CD4-positive, alpha-beta T cell (primary cell): Measurements from ENCODE around the gene LSM5. TPM values are rescaled to one million over a fixed set of nuclear protein-coding genes. Genes with fewer than 3 reads are reported as not detected.

Source experiments
- ATAC-seq: fragments of 200-7000 bp; cut with Tn5 transposase; one replicate; pipeline ENCODE4 v1.10.0; 2022; ENCODE audit warnings: mild to moderate bottlenecking; ENCODE audit not compliant: poor library complexity
- CTCF ChIA-PET: fragments of 350-600 bp; sonication (Branson Sonifier 250); formaldehyde crosslinking; loops from one replicate; lab custom pipeline; 2021; ENCODE audit warnings: antibody characterized with exemption, inconsistent platforms; lab: Charles Lee
- POLR2A ChIA-PET: fragments of 350-600 bp; sonication (Branson Sonifier 250); formaldehyde crosslinking; loops from one replicate; lab custom pipeline; 2021; ENCODE audit warnings: antibody characterized with exemption, inconsistent platforms; lab: Charles Lee
- DNase-seq, 14 experiments: peaks; one replicate each; pipeline ENCODE4 v3.0.0-alpha.2; 2013 to 2020; ENCODE audit warnings: mixed read lengths in 2 of 14
- H3K27ac ChIP-seq, 2 donors: one replicate each; pipeline versions ENCODE4 v1.5.1 to v1.7.0; 2013; ENCODE audit warnings: low read length in 2 of 2, low read depth in 1 of 2, mild to moderate bottlenecking in 1 of 2
- H3K27me3 ChIP-seq, 2 experiments: 1 replicate in 1 of 2; 2 replicates in 1 of 2; pipeline versions ENCODE4 v1.6.1 to v1.7.0; 2013; ENCODE audit warnings: low read length in 2 of 2, control low read depth in 1 of 2, mild to moderate bottlenecking in 1 of 2, moderate library complexity in 1 of 2; ENCODE audit not compliant: insufficient read depth in 2 of 2, control insufficient read depth in 1 of 2
- H3K36me3 ChIP-seq: one replicate; pipeline ENCODE4 v1.6.1; 2013; ENCODE audit warnings: low read length, control low read depth; ENCODE audit not compliant: insufficient read depth
- H3K4me1 ChIP-seq: one replicate; pipeline ENCODE4 v1.6.1; 2013; ENCODE audit warnings: low read length, control low read depth; ENCODE audit not compliant: insufficient read depth
- H3K4me3 ChIP-seq: one replicate; pipeline ENCODE4 v1.5.1; 2013; ENCODE audit warnings: mild to moderate bottlenecking, low read length, moderate library complexity
- H3K9me3 ChIP-seq, 2 experiments: 1 replicate in 1 of 2; 2 replicates in 1 of 2; pipeline versions ENCODE4 v1.6.1 to v1.7.0; 2013; ENCODE audit warnings: low read length in 2 of 2, mild to moderate bottlenecking in 2 of 2, control low read depth in 1 of 2, moderate library complexity in 1 of 2; ENCODE audit not compliant: control insufficient read depth in 1 of 2, insufficient read depth in 1 of 2
- H3K27ac Mint-ChIP-seq: one replicate; pipeline ENCODE4 v1.8.0; 2020; ENCODE audit warnings: mixed read lengths
- H3K27me3 Mint-ChIP-seq: one replicate; pipeline ENCODE4 v1.8.0; 2021; ENCODE audit warnings: mixed read lengths
- H3K36me3 Mint-ChIP-seq: one replicate; pipeline ENCODE4 v1.8.0; 2021; ENCODE audit warnings: low read depth, mixed read lengths
- H3K4me1 Mint-ChIP-seq: one replicate; pipeline ENCODE4 v1.8.0; 2021; ENCODE audit warnings: low read depth, mixed read lengths
- H3K4me3 Mint-ChIP-seq: one replicate; pipeline ENCODE4 v1.8.0; 2020; ENCODE audit warnings: mild to moderate bottlenecking, mixed read lengths
- H3K9me3 Mint-ChIP-seq: one replicate; pipeline ENCODE4 v1.8.0; 2020; ENCODE audit warnings: mixed read lengths
- CTCF ChIP-seq: fragments of 200-600 bp; IDR thresholded peaks from one replicate; pipeline ENCODE4 v1.8.0; 2022; ENCODE audit warnings: antibody characterized with exemption, mild to moderate bottlenecking
- intact Hi-C, 2 experiments: fragments of 100-400 bp; cut with DNase I in 1 of 2; cut with micrococcal nuclease in 1 of 2; formaldehyde crosslinking; loops; one replicate each; pipeline versions ENCODE4 v1.15.1 to v1.9.0; 2023 to 2025; cut with DNase I, micrococcal nuclease
- total RNA-seq, 174 experiments: library from RNA in 2 of 174; stranded (reverse) in 2 of 174; gene quantifications; one replicate each; pipeline ENCODE4 v1.2.3 and lab custom pipeline; 2021 to 2026

The LSM5 gene
- total RNA-seq, 2 experiments from 2014 or later = 28.2 to 28.7 TPM

- ChIA-PET POLR2A (no interaction called here), CTCF (no interaction called here)
- DNase-seq (no peak), ATAC-seq (no peak)
- no peaks in the 10 kb centered on the region for H3K4me1 Mint-ChIP-seq
- H3K9me3 Mint-ChIP-seq = peaks cover 5% of the 10 kb centered on the region
- Histone ChIP-seq H3K27ac (no peak overlapping the region), H3K9me3 (peaks cover 0 to 4% of the 10 kb centered on the region in 2 experiments), H3K36me3 (no peaks in the 10 kb centered on the region), H3K4me1 (no peaks in the 10 kb centered on the region), H3K27me3 (peaks cover 0 to 3% of the 10 kb centered on the region in 2 experiments), H3K4me3 (no peak overlapping the region)
- H3K36me3 Mint-ChIP-seq = no peaks in the 10 kb centered on the region
- H3K4me3 Mint-ChIP-seq = no peak overlapping the region
- H3K27ac Mint-ChIP-seq = no peak overlapping the region
- intact Hi-C loops = no loop called here
- H3K27me3 Mint-ChIP-seq = peaks cover 21% of the 10 kb centered on the region
- no peak for TF ChIP-seq CTCF
Observed at GRCh38 chr7:32447218-32447617, 43.0 kb downstream of the LSM5 start.

DNA sequence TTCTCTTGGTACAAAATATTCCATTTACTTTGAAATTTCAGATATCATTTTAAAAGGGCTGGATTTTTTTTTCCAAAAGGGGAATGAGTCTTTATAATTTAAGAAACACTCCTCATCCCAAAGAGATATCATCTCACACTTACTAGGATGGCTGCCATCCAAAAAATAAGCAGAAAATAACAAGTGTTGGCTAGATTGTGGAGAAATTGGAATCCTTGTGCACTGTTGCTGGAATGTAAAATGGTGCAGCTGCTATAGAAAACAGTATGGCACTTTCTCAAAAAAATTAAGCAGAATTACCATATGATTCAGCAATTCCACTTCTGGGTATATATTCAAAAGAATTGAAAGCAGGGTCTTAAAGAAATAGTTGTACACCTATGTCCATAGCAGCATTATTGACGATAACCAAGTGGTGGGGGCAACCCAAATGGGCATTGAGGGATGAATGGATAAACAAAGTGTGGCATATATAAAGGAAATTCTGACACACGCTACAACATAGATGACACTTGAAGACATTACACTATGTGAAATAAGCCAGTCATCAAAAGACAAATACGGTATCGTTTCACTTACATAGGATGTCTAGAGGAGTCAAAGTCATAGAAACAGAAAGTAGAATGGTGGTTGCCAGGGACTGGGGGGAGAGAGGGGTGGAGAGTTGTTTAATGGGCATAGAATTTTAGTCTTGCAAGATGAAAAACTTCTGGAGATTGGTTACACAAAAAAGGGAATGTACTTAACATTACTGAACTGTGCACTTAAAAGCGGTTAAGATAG, 53.8 kb downstream of the LSM5 start:
- H3K27ac ChIP-seq = no peak overlapping the region
- no peak for ATAC-seq
- intact Hi-C loops = no loop called here
- ChIA-PET POLR2A (no interaction called here), CTCF (no interaction called here)
- no peaks in the 10 kb centered on the region for H3K4me1 ChIP-seq
- peaks cover 36% of the 10 kb centered on the region for H3K27me3 Mint-ChIP-seq
- peaks cover 0 to 3% of the 10 kb centered on the region in 2 experiments for H3K9me3 ChIP-seq
- no peaks in the 10 kb centered on the region for H3K9me3 Mint-ChIP-seq
- H3K36me3 ChIP-seq = no peaks in the 10 kb centered on the region
- DNase-seq = no peak
- TF ChIP-seq CTCF = no peak
- no peaks in the 10 kb centered on the region for H3K36me3 Mint-ChIP-seq
- H3K4me3 ChIP-seq = no peak overlapping the region
- H3K27ac Mint-ChIP-seq = no peak overlapping the region
- no peak overlapping the region for H3K4me3 Mint-ChIP-seq
- H3K4me1 Mint-ChIP-seq = no peaks in the 10 kb centered on the region
- peaks cover 0 to 1% of the 10 kb centered on the region in 2 experiments for H3K27me3 ChIP-seq

Other genes starting within 250 kb of the LSM5 start
- gene AVL9, start 5.1 kb upstream of the LSM5 start, total RNA-seq = 10 to 100 TPM; 23.3 to 25.4 TPM